ENCODE measurements around the gene INA. TPM values are rescaled to one million over a fixed set of nuclear protein-coding genes. Genes with fewer than 3 reads are reported as not detected.
A peak's percentile ranks its signal among the peaks of the same experiment; 100 is the strongest.

The INA gene
- polyA plus RNA-seq, 4 donors, result 0.54 to 4.1 (median 1.2) TPM; not detected in 1

DNA sequence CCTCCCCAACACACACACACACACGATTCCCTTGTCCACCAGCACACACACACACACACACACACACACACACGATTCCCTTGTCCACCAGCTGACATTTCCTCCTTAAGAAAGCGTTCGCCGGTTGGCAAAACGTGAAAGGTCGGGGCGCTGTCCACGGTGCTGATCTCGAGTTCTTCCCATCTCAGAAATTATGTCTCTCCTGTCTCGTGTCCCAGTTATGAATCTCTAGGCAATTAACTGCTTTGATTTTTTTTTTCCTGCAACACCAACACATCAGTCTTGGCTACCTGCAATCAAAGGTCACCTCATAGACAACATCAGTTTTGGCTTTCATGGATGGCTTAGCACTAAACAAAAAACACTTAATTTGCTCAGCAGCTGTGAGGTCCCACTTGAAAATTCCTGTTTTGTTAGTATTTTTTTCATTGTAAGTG lies 1.9 kb downstream of the INA start:
- no peak overlapping the region for H3K27ac ChIP-seq (ENCODE audit: low read depth in 1 of 3, low read length in 2 of 3)
- peak; percentile 15 to 67 for DNase-seq
- no peak overlapping the region for H3K4me3 ChIP-seq (ENCODE audit: low read depth in 1 of 3, low read length in 3 of 3)
- 2 to 8% (median 2%) methylated on average over 11 of the region's 11 CpGs for WGBS, 3 donors
- peaks cover 21 to 54% (median 28%) of the 10 kb centered on the region in 3 donors for H3K27me3 ChIP-seq (ENCODE audit: control insufficient read depth in 3 of 3, insufficient read depth in 3 of 3, low read length in 3 of 3)
- peaks cover 0 to 10% of the 10 kb centered on the region in 2 donors for H3K9me3 ChIP-seq (ENCODE audit: control insufficient read depth in 2 of 2, insufficient read depth in 1 of 2, low read depth in 1 of 2, low read length in 1 of 2)
- FAIRE-seq, result no peak
- no peaks in the 10 kb centered on the region for H3K36me3 ChIP-seq (ENCODE audit: control insufficient read depth in 3 of 3, insufficient read depth in 2 of 3, low read depth in 1 of 3, low read length in 3 of 3)
- H3K4me1 ChIP-seq (ENCODE audit: control insufficient read depth in 3 of 3, insufficient read depth in 2 of 3, low read depth in 1 of 3, low read length in 2 of 3), result peaks cover 0 to 4% (median 0%) of the 10 kb centered on the region in 3 donors

DNA sequence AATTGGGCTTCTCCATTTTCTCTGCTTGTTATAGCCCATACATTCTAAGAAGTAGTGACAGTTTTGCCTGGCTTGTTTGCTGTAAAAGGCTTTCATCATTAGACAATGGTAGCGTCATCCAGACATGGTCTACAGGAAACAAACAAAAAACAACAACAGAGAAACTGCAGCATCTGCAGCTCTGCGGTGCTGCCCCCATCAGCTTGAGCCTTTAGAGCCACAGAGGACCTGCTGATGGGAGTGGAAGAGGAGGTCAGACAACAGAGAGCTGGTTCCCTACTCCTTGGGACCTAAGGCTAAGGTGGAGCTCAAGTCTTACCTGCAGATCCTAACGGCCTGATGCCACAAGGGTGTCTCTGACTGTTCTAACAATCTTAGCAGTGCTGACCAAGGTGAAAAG lies 3.1 kb downstream of the INA start:
- Histone ChIP-seq H3K36me3 (ENCODE audit: control insufficient read depth in 3 of 3, insufficient read depth in 2 of 3, low read depth in 1 of 3, low read length in 3 of 3) (no peaks in the 10 kb centered on the region), H3K27me3 (ENCODE audit: control insufficient read depth in 3 of 3, insufficient read depth in 3 of 3, low read length in 3 of 3) (peaks cover 21 to 54% (median 28%) of the 10 kb centered on the region in 3 donors), H3K9me3 (ENCODE audit: control insufficient read depth in 2 of 2, insufficient read depth in 1 of 2, low read depth in 1 of 2, low read length in 1 of 2) (peaks cover 0 to 10% of the 10 kb centered on the region in 2 donors), H3K4me1 (ENCODE audit: control insufficient read depth in 3 of 3, insufficient read depth in 2 of 3, low read depth in 1 of 3, low read length in 2 of 3) (peaks cover 0 to 4% (median 0%) of the 10 kb centered on the region in 3 donors), H3K4me3 (ENCODE audit: low read depth in 1 of 3, low read length in 3 of 3) (no peak overlapping the region), H3K27ac (ENCODE audit: low read depth in 1 of 3, low read length in 2 of 3) (no peak overlapping the region)
- WGBS, 3 donors, result 63 to 75% (median 67%) methylated on average over 3 of the region's 3 CpGs
- DNase-seq, result no peak
- no peak for FAIRE-seq

DNA sequence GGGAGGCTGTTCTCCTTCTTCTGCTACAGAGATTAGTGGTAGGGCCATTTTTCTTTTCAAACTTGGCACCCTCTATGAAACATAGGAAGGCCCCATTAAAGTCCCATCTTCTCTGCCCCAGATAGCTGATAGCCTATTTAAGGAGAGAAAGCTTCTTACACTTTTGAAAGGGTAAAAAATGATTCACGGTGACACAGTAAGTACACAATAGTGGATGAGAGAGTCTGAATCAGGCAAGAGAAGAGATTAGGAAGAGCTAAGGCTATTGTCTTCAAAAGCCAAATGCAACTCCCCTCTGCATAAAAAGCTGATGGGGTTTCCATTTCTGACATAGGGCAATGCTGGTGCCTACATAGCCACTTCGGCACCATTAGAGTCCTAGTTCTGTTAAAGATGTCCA lies 3.6 kb downstream of the INA start:
- no peak for DNase-seq
- FAIRE-seq, result no peak
- Histone ChIP-seq H3K36me3 (ENCODE audit: control insufficient read depth in 3 of 3, insufficient read depth in 2 of 3, low read depth in 1 of 3, low read length in 3 of 3) (no peaks in the 10 kb centered on the region), H3K4me1 (ENCODE audit: control insufficient read depth in 3 of 3, insufficient read depth in 2 of 3, low read depth in 1 of 3, low read length in 2 of 3) (peaks cover 0 to 4% (median 0%) of the 10 kb centered on the region in 3 donors), H3K9me3 (ENCODE audit: control insufficient read depth in 2 of 2, insufficient read depth in 1 of 2, low read depth in 1 of 2, low read length in 1 of 2) (peaks cover 0 to 10% of the 10 kb centered on the region in 2 donors), H3K27me3 (ENCODE audit: control insufficient read depth in 3 of 3, insufficient read depth in 3 of 3, low read length in 3 of 3) (peaks cover 21 to 49% (median 28%) of the 10 kb centered on the region in 3 donors), H3K4me3 (ENCODE audit: low read depth in 1 of 3, low read length in 3 of 3) (no peak overlapping the region), H3K27ac (ENCODE audit: low read depth in 1 of 3, low read length in 2 of 3) (no peak overlapping the region)
- 88 to 96% (median 88%) methylated on average over 2 of the region's 2 CpGs for WGBS, 3 donors

DNA sequence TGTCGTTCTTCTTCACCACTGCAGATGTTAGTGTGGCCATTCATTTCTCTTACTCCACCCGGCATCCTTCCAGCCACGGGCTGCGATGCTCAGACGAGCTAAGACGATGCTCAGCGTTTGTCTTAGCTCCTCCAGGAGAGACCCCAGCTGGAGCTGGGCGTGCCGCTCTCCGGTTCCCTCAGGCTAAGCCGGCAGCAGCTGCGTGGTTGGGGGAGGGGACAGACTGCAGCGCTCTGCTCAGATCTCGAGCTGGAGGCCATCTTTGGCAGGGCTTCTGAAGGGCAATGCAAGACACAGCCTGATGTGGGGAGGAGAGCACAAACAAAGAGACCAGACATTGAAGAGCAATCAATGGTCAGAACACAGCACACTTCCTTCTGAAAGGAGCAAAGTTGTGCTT lies 4.8 kb downstream of the INA start:
- Histone ChIP-seq H3K9me3 (ENCODE audit: control insufficient read depth in 2 of 2, insufficient read depth in 1 of 2, low read depth in 1 of 2, low read length in 1 of 2) (peaks cover 0 to 10% of the 10 kb centered on the region in 2 donors), H3K27me3 (ENCODE audit: control insufficient read depth in 3 of 3, insufficient read depth in 3 of 3, low read length in 3 of 3) (peaks cover 13 to 37% (median 23%) of the 10 kb centered on the region in 3 donors), H3K4me1 (ENCODE audit: control insufficient read depth in 3 of 3, insufficient read depth in 2 of 3, low read depth in 1 of 3, low read length in 2 of 3) (peaks cover 0 to 4% (median 0%) of the 10 kb centered on the region in 3 donors), H3K4me3 (ENCODE audit: low read depth in 1 of 3, low read length in 3 of 3) (no peak overlapping the region), H3K27ac (ENCODE audit: low read depth in 1 of 3, low read length in 2 of 3) (no peak overlapping the region), H3K36me3 (ENCODE audit: control insufficient read depth in 3 of 3, insufficient read depth in 2 of 3, low read depth in 1 of 3, low read length in 3 of 3) (no peaks in the 10 kb centered on the region)
- DNase-seq, result peak in 1 of 2 donors; percentile 22
- WGBS, 3 donors, result 3 to 16% (median 8%) methylated on average over 14 of the region's 14 CpGs
- FAIRE-seq, result no peak

DNA sequence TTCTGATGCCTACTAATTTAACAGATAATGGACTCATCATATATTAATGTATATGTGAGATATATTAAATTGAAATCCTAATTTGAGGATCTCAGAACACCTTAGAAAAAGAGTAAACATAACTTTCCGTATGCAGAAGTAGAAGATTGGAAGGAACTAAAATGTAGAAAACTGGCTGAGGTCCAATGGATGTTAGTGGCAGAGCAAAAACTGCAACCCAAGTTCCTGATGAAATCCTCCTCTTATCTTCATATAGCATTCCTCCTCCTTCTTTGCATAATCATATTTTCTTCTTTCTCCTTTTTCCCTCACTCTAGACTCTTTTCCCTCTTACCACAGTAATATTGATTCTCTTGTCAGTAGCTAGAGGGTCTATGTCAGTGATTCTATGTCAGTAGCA lies 6.0 kb downstream of the INA start:
- H3K4me1 ChIP-seq (ENCODE audit: control insufficient read depth in 3 of 3, insufficient read depth in 2 of 3, low read depth in 1 of 3, low read length in 2 of 3), result peaks cover 0 to under 1% (median 0%) of the 10 kb centered on the region in 3 donors
- H3K27me3 ChIP-seq (ENCODE audit: control insufficient read depth in 3 of 3, insufficient read depth in 3 of 3, low read length in 3 of 3), result peaks cover 3 to 34% (median 16%) of the 10 kb centered on the region in 3 donors
- H3K27ac ChIP-seq (ENCODE audit: low read depth in 1 of 3, low read length in 2 of 3), result no peak overlapping the region
- FAIRE-seq, result no peak
- H3K9me3 ChIP-seq (ENCODE audit: control insufficient read depth in 2 of 2, insufficient read depth in 1 of 2, low read depth in 1 of 2, low read length in 1 of 2), result peaks cover 0 to 8% of the 10 kb centered on the region in 2 donors
- no peak overlapping the region for H3K4me3 ChIP-seq (ENCODE audit: low read depth in 1 of 3, low read length in 3 of 3)
- no peak for DNase-seq
- 34 to 42% (median 41%) methylated on average over 1 of the region's 1 CpG for WGBS, 3 donors
- H3K36me3 ChIP-seq (ENCODE audit: control insufficient read depth in 3 of 3, insufficient read depth in 2 of 3, low read depth in 1 of 3, low read length in 3 of 3), result no peaks in the 10 kb centered on the region

DNA sequence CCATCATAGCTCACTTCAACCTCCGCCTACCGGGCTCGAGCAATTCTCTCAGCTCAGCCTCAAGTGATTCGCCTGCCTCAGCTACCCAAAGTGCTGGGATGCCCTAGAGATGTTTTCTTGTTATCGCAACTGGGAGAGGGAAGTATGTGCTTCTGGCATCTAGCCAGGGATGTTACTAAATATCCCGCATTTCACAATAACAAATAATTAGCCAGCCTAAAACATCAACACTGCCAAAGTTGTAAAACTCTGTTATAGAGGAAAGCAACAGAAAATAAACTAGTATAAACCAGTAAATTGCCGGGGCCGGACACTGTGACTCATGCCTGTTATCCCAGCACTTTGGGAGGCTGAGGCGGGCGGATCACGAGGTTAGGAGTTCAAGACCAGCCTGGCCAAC lies 7.2 kb downstream of the INA start:
- FAIRE-seq (no peak), DNase-seq (no peak)
- Histone ChIP-seq H3K27me3 (ENCODE audit: control insufficient read depth in 3 of 3, insufficient read depth in 3 of 3, low read length in 3 of 3) (peaks cover 0 to 22% (median 8%) of the 10 kb centered on the region in 3 donors), H3K36me3 (ENCODE audit: control insufficient read depth in 3 of 3, insufficient read depth in 2 of 3, low read depth in 1 of 3, low read length in 3 of 3) (no peaks in the 10 kb centered on the region), H3K4me1 (ENCODE audit: control insufficient read depth in 3 of 3, insufficient read depth in 2 of 3, low read depth in 1 of 3, low read length in 2 of 3) (no peaks in the 10 kb centered on the region), H3K4me3 (ENCODE audit: low read depth in 1 of 3, low read length in 3 of 3) (no peak overlapping the region), H3K27ac (ENCODE audit: low read depth in 1 of 3, low read length in 2 of 3) (no peak overlapping the region), H3K9me3 (ENCODE audit: control insufficient read depth in 2 of 2, insufficient read depth in 1 of 2, low read depth in 1 of 2, low read length in 1 of 2) (no peaks in the 10 kb centered on the region)
- WGBS, 3 donors, result 70 to 76% (median 74%) methylated on average over 9 to 11 of the region's 11 CpGs

DNA sequence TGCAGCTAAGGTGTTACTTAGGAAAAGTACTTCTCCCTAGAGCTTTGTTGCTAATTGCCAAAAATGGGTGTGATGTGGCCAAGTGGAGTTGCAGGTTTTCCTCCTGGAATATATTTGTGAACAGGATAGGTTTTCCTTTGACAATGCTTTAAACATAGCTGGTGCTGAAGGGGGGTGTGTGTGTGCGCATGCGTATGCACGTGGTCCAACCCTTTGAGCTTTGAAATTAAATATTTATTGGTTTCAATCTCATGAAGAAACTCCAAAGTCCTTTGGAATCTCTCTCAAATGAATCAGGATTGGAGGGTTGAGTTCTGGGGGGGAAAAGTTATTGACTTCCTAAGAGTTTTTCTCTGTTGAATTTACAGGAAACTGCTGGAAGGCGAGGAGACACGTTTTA lies 11.1 kb downstream of the INA start:
- Histone ChIP-seq H3K27ac (ENCODE audit: low read depth in 1 of 3, low read length in 2 of 3) (no peak overlapping the region), H3K27me3 (ENCODE audit: control insufficient read depth in 3 of 3, insufficient read depth in 3 of 3, low read length in 3 of 3) (peaks cover 0 to 4% (median 3%) of the 10 kb centered on the region in 3 donors), H3K9me3 (ENCODE audit: control insufficient read depth in 2 of 2, insufficient read depth in 1 of 2, low read depth in 1 of 2, low read length in 1 of 2) (no peaks in the 10 kb centered on the region), H3K4me1 (ENCODE audit: control insufficient read depth in 3 of 3, insufficient read depth in 2 of 3, low read depth in 1 of 3, low read length in 2 of 3) (no peaks in the 10 kb centered on the region), H3K4me3 (ENCODE audit: low read depth in 1 of 3, low read length in 3 of 3) (no peak overlapping the region), H3K36me3 (ENCODE audit: control insufficient read depth in 3 of 3, insufficient read depth in 2 of 3, low read depth in 1 of 3, low read length in 3 of 3) (no peaks in the 10 kb centered on the region)
- 62 to 76% (median 71%) methylated on average over 5 of the region's 5 CpGs for WGBS, 3 donors
- FAIRE-seq (no peak), DNase-seq (no peak)

DNA sequence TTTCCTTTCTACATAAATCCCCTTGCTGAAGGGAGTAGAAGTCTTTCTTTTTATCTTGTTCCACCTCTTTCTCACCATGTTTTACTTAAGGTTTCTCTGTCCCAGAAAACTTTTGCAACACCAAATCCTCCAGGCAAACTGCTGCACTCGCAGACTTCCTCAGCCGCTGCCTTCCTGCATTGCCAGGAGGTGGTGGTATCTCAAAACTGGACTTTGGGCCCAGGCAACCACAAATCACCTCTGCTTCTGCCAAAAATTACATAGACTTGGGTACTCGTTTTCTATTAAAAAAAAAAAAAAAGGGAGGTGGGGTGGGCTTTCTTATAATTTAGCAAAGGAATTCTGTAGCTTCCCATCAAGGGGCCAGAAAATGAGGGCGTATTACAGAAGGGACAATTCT lies 14.7 kb downstream of the INA start:
- H3K27me3 ChIP-seq (ENCODE audit: control insufficient read depth in 3 of 3, insufficient read depth in 3 of 3, low read length in 3 of 3), result peaks cover 0 to 4% (median 3%) of the 10 kb centered on the region in 3 donors
- H3K27ac ChIP-seq (ENCODE audit: low read depth in 1 of 3, low read length in 2 of 3), result no peak overlapping the region
- FAIRE-seq (no peak), DNase-seq (no peak)
- H3K4me1 ChIP-seq (ENCODE audit: control insufficient read depth in 3 of 3, insufficient read depth in 2 of 3, low read depth in 1 of 3, low read length in 2 of 3), result no peaks in the 10 kb centered on the region
- WGBS, 3 donors, result 53 to 78% (median 64%) methylated on average over 4 of the region's 4 CpGs
- no peak overlapping the region for H3K4me3 ChIP-seq (ENCODE audit: low read depth in 1 of 3, low read length in 3 of 3)
- H3K36me3 ChIP-seq (ENCODE audit: control insufficient read depth in 3 of 3, insufficient read depth in 2 of 3, low read depth in 1 of 3, low read length in 3 of 3), result no peaks in the 10 kb centered on the region
- no peaks in the 10 kb centered on the region for H3K9me3 ChIP-seq (ENCODE audit: control insufficient read depth in 2 of 2, insufficient read depth in 1 of 2, low read depth in 1 of 2, low read length in 1 of 2)

Data from small intestine (tissue), 7 donors.